ENCODE measurements around the gene FBXO41. TPM values are rescaled to one million over a fixed set of nuclear protein-coding genes. Genes with fewer than 3 reads are reported as not detected.

FBXO41 gene
- total and polyA plus RNA-seq, 4 donors: 0.25 to 4.7 (median 2.2) TPM

- H3K4me3 ChIP-seq (ENCODE audit: low read length in 2 of 2): no peak overlapping the region
- no peak overlapping the region for H3K27ac ChIP-seq (ENCODE audit: low read depth in 1 of 2, low read length in 2 of 2)
- ATAC-seq (ENCODE audit: low FRiP score): peak; percentile 64
- intact Hi-C loops (cut with DNase I): no loop called here
- H3K27me3 ChIP-seq (ENCODE audit: control insufficient read depth in 1 of 2, insufficient read depth in 2 of 2, low read length in 1 of 2): no peaks in the 10 kb centered on the region
- no peaks in the 10 kb centered on the region for H3K36me3 ChIP-seq (ENCODE audit: control insufficient read depth in 1 of 2, insufficient read depth in 2 of 2, low read length in 1 of 2)
- peak; percentile 69 to 86 for DNase-seq
- 1 to 3% methylated on average over 28 to 34 of the region's 34 CpGs for WGBS, 2 donors
- H3K9me3 ChIP-seq (ENCODE audit: control insufficient read depth, low read length): peaks cover under 1% of the 10 kb centered on the region
- no peaks in the 10 kb centered on the region for H3K4me1 ChIP-seq (ENCODE audit: control insufficient read depth in 1 of 2, insufficient read depth in 2 of 2, low read length in 2 of 2)
These were observed 6.8 kb upstream of the FBXO41 start for GRCh38 chr2:73291093-73291460.

GRCh38 chr2:73290049-73290839 lies 6.0 kb upstream of the FBXO41 start:
- ATAC-seq (ENCODE audit: low FRiP score) (no peak), DNase-seq (no peak)
- intact Hi-C loops (cut with DNase I): no loop called here
- 53% methylated on average over 6 of the region's 6 CpGs for WGBS, 2 donors
- no peaks in the 10 kb centered on the region for H3K27me3 ChIP-seq (ENCODE audit: control insufficient read depth in 1 of 2, insufficient read depth in 2 of 2, low read length in 1 of 2)
- no peak overlapping the region for H3K27ac ChIP-seq (ENCODE audit: low read depth in 1 of 2, low read length in 2 of 2)
- peaks cover 1% of the 10 kb centered on the region for H3K9me3 ChIP-seq (ENCODE audit: control insufficient read depth, low read length)
- H3K36me3 ChIP-seq (ENCODE audit: control insufficient read depth in 1 of 2, insufficient read depth in 2 of 2, low read length in 1 of 2): no peaks in the 10 kb centered on the region
- no peak overlapping the region for H3K4me3 ChIP-seq (ENCODE audit: low read length in 2 of 2)
- H3K4me1 ChIP-seq (ENCODE audit: control insufficient read depth in 1 of 2, insufficient read depth in 2 of 2, low read length in 2 of 2): no peaks in the 10 kb centered on the region

GRCh38 chr2:73289304-73289703 lies 5.0 kb upstream of the FBXO41 start:
- intact Hi-C loops (cut with DNase I): no loop called here
- no peaks in the 10 kb centered on the region for H3K36me3 ChIP-seq (ENCODE audit: control insufficient read depth in 1 of 2, insufficient read depth in 2 of 2, low read length in 1 of 2)
- H3K27me3 ChIP-seq (ENCODE audit: control insufficient read depth in 1 of 2, insufficient read depth in 2 of 2, low read length in 1 of 2): no peaks in the 10 kb centered on the region
- H3K27ac ChIP-seq (ENCODE audit: low read depth in 1 of 2, low read length in 2 of 2): no peak overlapping the region
- DNase-seq (no peak), ATAC-seq (ENCODE audit: low FRiP score) (no peak)
- no peak overlapping the region for H3K4me3 ChIP-seq (ENCODE audit: low read length in 2 of 2)
- no peaks in the 10 kb centered on the region for H3K4me1 ChIP-seq (ENCODE audit: control insufficient read depth in 1 of 2, insufficient read depth in 2 of 2, low read length in 2 of 2)
- H3K9me3 ChIP-seq (ENCODE audit: control insufficient read depth, low read length): peaks cover 1% of the 10 kb centered on the region

GRCh38 chr2:73286134-73286655 lies 1.9 kb upstream of the FBXO41 start:
- peaks cover 1% of the 10 kb centered on the region for H3K9me3 ChIP-seq (ENCODE audit: control insufficient read depth, low read length)
- DNase-seq (no peak), ATAC-seq (ENCODE audit: low FRiP score) (no peak)
- H3K4me1 ChIP-seq (ENCODE audit: control insufficient read depth in 1 of 2, insufficient read depth in 2 of 2, low read length in 2 of 2): no peaks in the 10 kb centered on the region
- H3K36me3 ChIP-seq (ENCODE audit: control insufficient read depth in 1 of 2, insufficient read depth in 2 of 2, low read length in 1 of 2): no peaks in the 10 kb centered on the region
- intact Hi-C loops (cut with DNase I): no loop called here
- no peak overlapping the region for H3K4me3 ChIP-seq (ENCODE audit: low read length in 2 of 2)
- WGBS, 2 donors: 83 to 84% methylated on average over 3 of the region's 3 CpGs
- no peaks in the 10 kb centered on the region for H3K27me3 ChIP-seq (ENCODE audit: control insufficient read depth in 1 of 2, insufficient read depth in 2 of 2, low read length in 1 of 2)
- no peak overlapping the region for H3K27ac ChIP-seq (ENCODE audit: low read depth in 1 of 2, low read length in 2 of 2)

GRCh38 chr2:73285159-73285739 lies 971 bp upstream of the FBXO41 start:
- DNase-seq: no peak
- Histone ChIP-seq H3K27me3 (ENCODE audit: control insufficient read depth in 1 of 2, insufficient read depth in 2 of 2, low read length in 1 of 2) (no peaks in the 10 kb centered on the region), H3K4me3 (ENCODE audit: low read length in 2 of 2) (no peak overlapping the region), H3K9me3 (ENCODE audit: control insufficient read depth, low read length) (peaks cover 1% of the 10 kb centered on the region), H3K36me3 (ENCODE audit: control insufficient read depth in 1 of 2, insufficient read depth in 2 of 2, low read length in 1 of 2) (no peaks in the 10 kb centered on the region), H3K27ac (ENCODE audit: low read depth in 1 of 2, low read length in 2 of 2) (no peak overlapping the region), H3K4me1 (ENCODE audit: control insufficient read depth in 1 of 2, insufficient read depth in 2 of 2, low read length in 2 of 2) (no peaks in the 10 kb centered on the region)
- 40 to 45% methylated on average over 5 of the region's 5 CpGs for WGBS, 2 donors
- ATAC-seq (ENCODE audit: low FRiP score): peak; percentile 12
- intact Hi-C loops (cut with DNase I): no loop called here

GRCh38 chr2:73283545-73284295 lies 558 bp downstream of the FBXO41 start:
- Histone ChIP-seq H3K4me3 (ENCODE audit: low read length in 2 of 2) (peak overlapping the region; percentile 2 to 56), H3K27ac (ENCODE audit: low read depth in 1 of 2, low read length in 2 of 2) (no peak overlapping the region), H3K36me3 (ENCODE audit: control insufficient read depth in 1 of 2, insufficient read depth in 2 of 2, low read length in 1 of 2) (no peaks in the 10 kb centered on the region), H3K4me1 (ENCODE audit: control insufficient read depth in 1 of 2, insufficient read depth in 2 of 2, low read length in 2 of 2) (no peaks in the 10 kb centered on the region), H3K27me3 (ENCODE audit: control insufficient read depth in 1 of 2, insufficient read depth in 2 of 2, low read length in 1 of 2) (no peaks in the 10 kb centered on the region), H3K9me3 (ENCODE audit: control insufficient read depth, low read length) (peaks cover 2% of the 10 kb centered on the region)
- no peak for DNase-seq
- ATAC-seq (ENCODE audit: low FRiP score): peak; percentile 23
- 5 to 6% methylated on average over 32 to 43 of the region's 43 CpGs for WGBS, 2 donors
- intact Hi-C loops (cut with DNase I): no loop called here

GRCh38 chr2:73282924-73283544 lies 1.2 kb downstream of the FBXO41 start:
- 37 to 46% methylated on average over 5 of the region's 5 CpGs for WGBS, 2 donors
- Histone ChIP-seq H3K36me3 (ENCODE audit: control insufficient read depth in 1 of 2, insufficient read depth in 2 of 2, low read length in 1 of 2) (no peaks in the 10 kb centered on the region), H3K9me3 (ENCODE audit: control insufficient read depth, low read length) (peaks cover 2% of the 10 kb centered on the region), H3K4me3 (ENCODE audit: low read length in 2 of 2) (no peak overlapping the region), H3K27ac (ENCODE audit: low read depth in 1 of 2, low read length in 2 of 2) (no peak overlapping the region), H3K27me3 (ENCODE audit: control insufficient read depth in 1 of 2, insufficient read depth in 2 of 2, low read length in 1 of 2) (no peaks in the 10 kb centered on the region), H3K4me1 (ENCODE audit: control insufficient read depth in 1 of 2, insufficient read depth in 2 of 2, low read length in 2 of 2) (no peaks in the 10 kb centered on the region)
- ATAC-seq (ENCODE audit: low FRiP score): no peak
- intact Hi-C loops (cut with DNase I): no loop called here
- DNase-seq: no peak

- no peak for DNase-seq
These were observed 3.0 kb downstream of the FBXO41 start for GRCh38 chr2:73281244-73281643.

More at GRCh38 chr2:73281244-73281643, 3.0 kb downstream of the FBXO41 start:
- H3K27ac ChIP-seq (ENCODE audit: low read depth in 1 of 2, low read length in 2 of 2): no peak overlapping the region
- H3K9me3 ChIP-seq (ENCODE audit: control insufficient read depth, low read length): peaks cover 6% of the 10 kb centered on the region
- intact Hi-C loops (cut with DNase I): no loop called here
- no peaks in the 10 kb centered on the region for H3K36me3 ChIP-seq (ENCODE audit: control insufficient read depth in 1 of 2, insufficient read depth in 2 of 2, low read length in 1 of 2)
- peaks cover 0 to 3% of the 10 kb centered on the region in 2 donors for H3K27me3 ChIP-seq (ENCODE audit: control insufficient read depth in 1 of 2, insufficient read depth in 2 of 2, low read length in 1 of 2)
- H3K4me1 ChIP-seq (ENCODE audit: control insufficient read depth in 1 of 2, insufficient read depth in 2 of 2, low read length in 2 of 2): no peaks in the 10 kb centered on the region
- no peak overlapping the region for H3K4me3 ChIP-seq (ENCODE audit: low read length in 2 of 2)
- ATAC-seq (ENCODE audit: low FRiP score): no peak

All from aorta (tissue), 5 donors.